Ramos (cell line): Measurements from ENCODE around the gene ILK.

Source experiments
- in situ Hi-C: fragments of 300-500 bp; cut with MboI; formaldehyde crosslinking; loops from one replicate; pipeline ENCODE4 v1.14.3; 2022; ENCODE audit warnings: low sequenced_read_pairs; ENCODE audit not compliant: unreplicated experiment

ILK gene

GRCh38 chr11:6571434-6572008, 32.1 kb upstream of the ILK start:
- in situ Hi-C loops: no loop called here

GRCh38 chr11:6572215-6572614, 31.4 kb upstream of the ILK start:
- in situ Hi-C loops: no loop called here

- in situ Hi-C loops: no loop called here
Observed at GRCh38 chr11:6574816-6575715, 28.5 kb upstream of the ILK start.

- in situ Hi-C loops: no loop called here
Observed at GRCh38 chr11:6576471-6577373, 26.9 kb upstream of the ILK start.

DNA sequence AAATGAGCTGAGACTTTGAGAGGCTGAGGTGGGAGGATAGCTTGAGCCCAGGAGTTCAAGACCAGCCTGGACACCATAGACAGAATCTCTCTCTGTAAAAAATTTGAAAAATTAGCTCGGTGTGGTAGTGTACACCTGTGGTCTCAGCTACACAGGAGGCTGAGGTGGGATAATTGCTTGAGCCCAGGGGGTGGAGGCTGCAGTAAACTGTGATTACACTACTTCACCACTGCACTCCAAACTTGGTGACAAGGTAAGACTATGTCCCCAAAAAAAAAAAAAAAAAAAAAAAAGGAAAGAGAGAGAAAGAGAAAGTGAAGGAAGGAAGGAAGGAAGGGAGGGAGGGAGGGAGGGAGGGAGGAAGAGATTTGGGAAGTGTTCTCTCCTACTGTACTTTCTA, 25.4 kb upstream of the ILK start:
- in situ Hi-C loops: no loop called here

DNA sequence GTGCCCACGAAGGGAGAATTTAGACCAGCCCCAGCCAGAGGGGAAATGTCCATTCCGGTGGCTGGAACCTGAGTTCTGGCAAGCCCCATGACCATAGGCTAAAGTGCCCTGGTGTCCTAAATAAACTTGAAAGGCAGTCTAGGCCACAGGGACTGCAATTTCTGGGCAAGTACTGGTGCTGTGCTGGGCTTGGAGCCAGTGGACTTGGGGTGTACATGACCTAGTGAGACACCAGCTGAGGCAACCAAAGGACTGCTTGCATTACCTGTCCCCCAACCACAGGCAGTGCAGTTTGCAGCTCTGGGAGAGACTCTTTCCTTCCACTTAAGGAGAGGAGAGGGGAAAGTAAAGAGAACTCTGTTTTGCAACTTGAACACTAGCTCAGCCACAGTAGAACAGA, 23.9 kb upstream of the ILK start:
- in situ Hi-C loops: no loop called here

DNA sequence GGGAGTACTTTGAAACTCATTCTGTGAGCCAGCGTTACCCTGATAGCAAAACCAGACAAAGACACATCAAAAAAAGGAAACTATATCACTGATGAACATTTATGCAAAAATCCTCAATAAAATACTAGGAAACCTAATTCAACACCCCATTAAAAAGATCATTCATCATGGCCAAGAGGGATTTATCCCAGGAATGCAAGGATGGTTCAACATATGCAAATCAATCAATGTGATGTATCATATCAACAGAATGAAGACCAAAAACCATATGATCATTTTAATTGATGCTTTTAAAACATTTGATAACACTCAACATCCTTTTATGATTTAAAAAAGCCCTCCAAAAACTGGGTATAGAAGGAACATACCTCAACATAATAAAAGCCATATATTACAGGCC, 20.0 kb upstream of the ILK start:
- in situ Hi-C loops: no loop called here

- in situ Hi-C loops: no loop called here
Observed at GRCh38 chr11:6584528-6584927, 19.0 kb upstream of the ILK start.

GRCh38 chr11:6586434-6587359, 16.9 kb upstream of the ILK start:
- in situ Hi-C loops: no loop called here

GRCh38 chr11:6587360-6587953, 16.1 kb upstream of the ILK start:
- in situ Hi-C loops: no loop called here

DNA sequence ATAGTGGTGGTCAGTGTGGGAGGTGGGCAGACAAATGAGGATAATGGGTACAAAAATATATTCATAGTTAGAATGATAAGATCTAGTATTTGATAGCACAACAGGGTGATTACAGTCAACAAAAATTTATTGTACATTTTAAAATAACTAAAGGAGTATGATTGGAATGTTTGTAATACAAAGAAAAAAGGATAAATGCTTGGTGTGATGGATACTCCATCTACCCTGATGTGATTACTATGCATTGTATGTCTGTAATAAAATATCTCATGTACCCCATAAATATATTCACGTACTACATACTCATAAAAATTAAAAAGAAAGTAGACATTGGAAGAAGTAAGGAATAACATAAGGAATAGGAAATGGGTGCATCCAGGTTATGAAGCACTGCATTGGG, 15.6 kb upstream of the ILK start:
- in situ Hi-C loops: no loop called here

- in situ Hi-C loops: no loop called here
Observed at GRCh38 chr11:6594142-6594768, 9.3 kb upstream of the ILK start.

DNA sequence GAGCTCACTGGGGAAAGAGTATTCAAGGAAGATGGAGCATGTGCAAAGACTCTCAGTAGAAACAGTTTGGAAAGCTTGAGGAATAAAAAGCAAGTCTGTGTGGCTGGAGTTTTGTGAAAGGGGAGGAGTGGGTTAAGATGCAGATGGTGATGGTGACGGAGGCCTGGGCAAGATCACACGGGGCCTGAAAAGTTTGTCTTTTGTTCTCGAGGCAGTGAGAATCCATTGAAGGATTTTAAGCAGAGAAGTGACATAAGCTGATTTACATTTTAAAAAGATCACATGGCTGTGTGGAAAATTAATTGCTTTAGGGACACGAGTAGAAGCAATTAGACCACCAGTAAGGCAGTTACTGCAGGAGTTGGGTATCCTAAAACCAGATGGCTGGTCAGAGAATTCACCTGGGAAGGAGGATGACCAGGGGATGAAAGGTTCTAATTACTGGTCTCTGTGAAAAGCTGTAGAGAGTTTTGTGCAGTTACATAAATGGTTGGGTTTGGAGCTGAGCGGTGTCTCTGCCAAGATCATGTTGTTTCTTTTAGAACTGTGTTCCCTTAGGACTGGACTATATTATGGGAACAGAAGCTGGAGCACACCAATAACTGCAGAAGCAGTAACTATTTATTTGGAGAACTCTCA, 7.2 kb upstream of the ILK start:
- in situ Hi-C loops: no loop called here

GRCh38 chr11:6598555-6598954, 5.0 kb upstream of the ILK start:
- in situ Hi-C loops: no loop called here

- in situ Hi-C loops: no loop called here
Observed at GRCh38 chr11:6599449-6599848, 4.1 kb upstream of the ILK start.

- in situ Hi-C loops: no loop called here
Observed at GRCh38 chr11:6599881-6600390, 3.6 kb upstream of the ILK start.

GRCh38 chr11:6601041-6601461, 2.5 kb upstream of the ILK start:
- in situ Hi-C loops: no loop called here
